Keratinocyte (primary cell): ENCODE data around the gene HYAL4. TPM values are rescaled to one million over a fixed set of nuclear protein-coding genes. Genes with fewer than 3 reads are reported as not detected.
A peak's percentile ranks its signal among the peaks of the same experiment; 100 is the strongest.

Experiments used
- DNase-seq: peaks from one replicate; pipeline ENCODE4 v3.0.0-alpha.2; 2011; ENCODE audit warnings: low read depth, missing footprints, low spot score
- FAIRE-seq: peaks from 2 replicates; lab custom pipeline; 2011; peaks lifted over from hg19 to GRCh38; lab: Jason Lieb, UNC
- H2AFZ ChIP-seq: 2 replicates; pipeline ENCODE4 v1.6.0; 2012; ENCODE audit warnings: low read length, control low read depth, inconsistent platforms; ENCODE audit not compliant: control insufficient read depth
- H3K27ac ChIP-seq: 2 replicates; pipeline ENCODE4 v1.5.1; 2011; ENCODE audit warnings: low read length; ENCODE audit not compliant: control insufficient read depth, insufficient read depth
- H3K27me3 ChIP-seq: 3 replicates; pipeline ENCODE4 v1.6.0; 2011; ENCODE audit warnings: low read length; ENCODE audit not compliant: control insufficient read depth, insufficient read depth; ENCODE audit errors: extremely low read depth
- H3K36me3 ChIP-seq, 2 experiments: 2 replicates in 1 of 2; 3 replicates in 1 of 2; pipeline ENCODE4 v1.5.1; 2011; ENCODE audit warnings: low read length in 2 of 2, mild to moderate bottlenecking in 1 of 2; ENCODE audit not compliant: control insufficient read depth in 2 of 2, insufficient read depth in 2 of 2; ENCODE audit errors: extremely low read depth in 1 of 2
- H3K4me1 ChIP-seq: 3 replicates; pipeline ENCODE4 v1.5.1; 2011; ENCODE audit warnings: low read length; ENCODE audit not compliant: control insufficient read depth, insufficient read depth; ENCODE audit errors: extremely low read depth
- H3K4me2 ChIP-seq: 3 replicates; pipeline ENCODE4 v1.6.0; 2011; ENCODE audit warnings: low read depth, low read length; ENCODE audit not compliant: control insufficient read depth, insufficient read depth; ENCODE audit errors: extremely low read depth
- H3K4me3 ChIP-seq, 3 experiments: fragments of 200-600 bp in 1 of 3; sonication (generic) in 1 of 3; 2 replicates in 2 of 3; 3 replicates in 1 of 3; pipeline ENCODE4 v1.5.1; 2011 to 2016; ENCODE audit warnings: low read length in 3 of 3, mild to moderate bottlenecking in 3 of 3, control low read depth in 2 of 3, inconsistent platforms in 1 of 3, low read depth in 1 of 3, mixed read lengths in 1 of 3, mixed run types in 1 of 3, moderate library complexity in 1 of 3; ENCODE audit not compliant: control insufficient read depth in 2 of 3, insufficient read depth in 2 of 3; ENCODE audit errors: extremely low read depth in 1 of 3
- H3K79me2 ChIP-seq: 2 replicates; pipeline ENCODE4 v1.6.0; 2012; ENCODE audit warnings: low read length; ENCODE audit not compliant: control insufficient read depth, insufficient read depth
- H3K9ac ChIP-seq: 3 replicates; pipeline ENCODE4 v1.6.0; 2011; ENCODE audit warnings: low read length; ENCODE audit not compliant: control insufficient read depth, insufficient read depth; ENCODE audit errors: extremely low read depth
- H3K9me1 ChIP-seq: 3 replicates; pipeline ENCODE4 v1.6.0; 2011; ENCODE audit warnings: low read length; ENCODE audit not compliant: control insufficient read depth, insufficient read depth; ENCODE audit errors: extremely low read depth
- H3K9me3 ChIP-seq: 2 replicates; pipeline ENCODE4 v1.5.1; 2012; ENCODE audit warnings: low read depth, low read length; ENCODE audit not compliant: control insufficient read depth
- H4K20me1 ChIP-seq: 3 replicates; pipeline ENCODE4 v1.6.0; 2011; ENCODE audit warnings: low read length; ENCODE audit not compliant: control insufficient read depth, insufficient read depth; ENCODE audit errors: extremely low read depth
- EZH2 ChIP-seq: IDR thresholded peaks from one replicate; pipeline ENCODE4 v1.6.1; 2012; ENCODE audit warnings: inconsistent platforms, mild to moderate bottlenecking, low read length, moderate library complexity
- dilution Hi-C: fragments of 300-500 bp; cut with MboI; formaldehyde crosslinking; loops from one replicate; pipeline ENCODE4 v1.7.0; 2020; ENCODE audit warnings: low sequenced_read_pairs; ENCODE audit not compliant: extremely low pct_ligation_motif_present
- polyA plus RNA-seq, 5 experiments: library from polyadenylated mRNA; depleted of rRNA in 3 of 5; stranded (reverse) in 3 of 5; stranded (forward) in 1 of 5; unstranded in 1 of 5; fragments of >200 nt; gene quantifications; 1 replicate in 1 of 5; 2 replicates in 3 of 5; 3 replicates in 1 of 5; pipeline versions ENCODE4 v1.2.1 to v1.2.3, GENCODE V29; 2011 to 2012; ENCODE audit warnings: missing spikeins in 2 of 5, low read depth in 1 of 5, low replicate concordance in 1 of 5
- TF ChIP-seq, protein P1 (sequence below), 3 experiments: IDR thresholded peaks in 1 of 3; conservative IDR thresholded peaks in 1 of 3; optimal IDR thresholded peaks in 1 of 3; 2 replicates in 2 of 3; 3 replicates in 1 of 3; pipeline versions ENCODE3 to v1.5.1; 2011; ENCODE audit warnings: low read length in 3 of 3, mild to moderate bottlenecking in 3 of 3, moderate library complexity in 2 of 3, control low read depth in 1 of 3, inconsistent platforms in 1 of 3; ENCODE audit not compliant: insufficient read depth in 2 of 3; ENCODE audit errors: extremely low read depth in 1 of 3

Gene HYAL4
- polyA plus RNA-seq, 1 donor (not counting 4 experiments of a cell fraction or from before 2014, with no cell fraction given), result 0.26 TPM

DNA sequence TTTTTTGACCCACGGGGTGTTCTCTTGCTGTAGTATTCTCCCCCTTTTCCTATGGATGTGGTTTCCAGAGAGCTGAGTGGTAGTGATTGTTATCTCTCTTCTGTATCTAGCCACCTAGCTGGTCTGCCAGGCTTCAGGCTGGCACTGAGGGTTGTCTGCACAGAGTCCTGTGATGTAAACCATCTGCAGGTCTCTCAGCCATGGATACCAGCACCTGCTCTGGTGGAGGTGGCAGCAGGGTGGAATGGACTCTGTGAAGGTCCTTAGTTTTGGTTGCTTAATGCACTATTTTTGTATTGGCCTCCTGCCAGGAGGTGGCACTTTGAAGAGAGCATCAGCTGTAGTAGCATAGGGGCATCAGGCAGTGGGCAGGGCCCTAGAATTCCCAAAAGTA lies 851 bp downstream of the HYAL4 start:
- H3K4me1 ChIP-seq, result peaks cover 20% of the 10 kb centered on the region
- no peak overlapping the region for H3K4me3 ChIP-seq
- no peaks in the 10 kb centered on the region for H4K20me1 ChIP-seq
- DNase-seq (no peak), FAIRE-seq (no peak)
- H3K4me2 ChIP-seq, result peak overlapping the region; percentile 56
- dilution Hi-C loops, result no loop called here
- no peaks in the 10 kb centered on the region for H3K36me3 ChIP-seq
- no peaks in the 10 kb centered on the region for H3K27me3 ChIP-seq
- peak overlapping the region; percentile 52 for H3K27ac ChIP-seq
- H3K79me2 ChIP-seq, result no peaks in the 10 kb centered on the region
- H2AFZ ChIP-seq, result no peak overlapping the region
- no peak for TF ChIP-seq EZH2
- TF ChIP-seq, protein P1, sequence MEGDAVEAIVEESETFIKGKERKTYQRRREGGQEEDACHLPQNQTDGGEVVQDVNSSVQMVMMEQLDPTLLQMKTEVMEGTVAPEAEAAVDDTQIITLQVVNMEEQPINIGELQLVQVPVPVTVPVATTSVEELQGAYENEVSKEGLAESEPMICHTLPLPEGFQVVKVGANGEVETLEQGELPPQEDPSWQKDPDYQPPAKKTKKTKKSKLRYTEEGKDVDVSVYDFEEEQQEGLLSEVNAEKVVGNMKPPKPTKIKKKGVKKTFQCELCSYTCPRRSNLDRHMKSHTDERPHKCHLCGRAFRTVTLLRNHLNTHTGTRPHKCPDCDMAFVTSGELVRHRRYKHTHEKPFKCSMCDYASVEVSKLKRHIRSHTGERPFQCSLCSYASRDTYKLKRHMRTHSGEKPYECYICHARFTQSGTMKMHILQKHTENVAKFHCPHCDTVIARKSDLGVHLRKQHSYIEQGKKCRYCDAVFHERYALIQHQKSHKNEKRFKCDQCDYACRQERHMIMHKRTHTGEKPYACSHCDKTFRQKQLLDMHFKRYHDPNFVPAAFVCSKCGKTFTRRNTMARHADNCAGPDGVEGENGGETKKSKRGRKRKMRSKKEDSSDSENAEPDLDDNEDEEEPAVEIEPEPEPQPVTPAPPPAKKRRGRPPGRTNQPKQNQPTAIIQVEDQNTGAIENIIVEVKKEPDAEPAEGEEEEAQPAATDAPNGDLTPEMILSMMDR (optimal IDR thresholded peaks at IDR 0.05 in 1 of 3, IDR thresholded peaks at IDR 0.05 in 1 of 3, conservative IDR thresholded peaks at IDR 0.05 in 1 of 3; ENCODE audit: extremely low read depth in 1 of 3, insufficient read depth in 2 of 3, low read length in 3 of 3), result no peak
- no peaks in the 10 kb centered on the region for H3K9me3 ChIP-seq
- no peak overlapping the region for H3K9ac ChIP-seq
- H3K9me1 ChIP-seq, result no peaks in the 10 kb centered on the region

DNA sequence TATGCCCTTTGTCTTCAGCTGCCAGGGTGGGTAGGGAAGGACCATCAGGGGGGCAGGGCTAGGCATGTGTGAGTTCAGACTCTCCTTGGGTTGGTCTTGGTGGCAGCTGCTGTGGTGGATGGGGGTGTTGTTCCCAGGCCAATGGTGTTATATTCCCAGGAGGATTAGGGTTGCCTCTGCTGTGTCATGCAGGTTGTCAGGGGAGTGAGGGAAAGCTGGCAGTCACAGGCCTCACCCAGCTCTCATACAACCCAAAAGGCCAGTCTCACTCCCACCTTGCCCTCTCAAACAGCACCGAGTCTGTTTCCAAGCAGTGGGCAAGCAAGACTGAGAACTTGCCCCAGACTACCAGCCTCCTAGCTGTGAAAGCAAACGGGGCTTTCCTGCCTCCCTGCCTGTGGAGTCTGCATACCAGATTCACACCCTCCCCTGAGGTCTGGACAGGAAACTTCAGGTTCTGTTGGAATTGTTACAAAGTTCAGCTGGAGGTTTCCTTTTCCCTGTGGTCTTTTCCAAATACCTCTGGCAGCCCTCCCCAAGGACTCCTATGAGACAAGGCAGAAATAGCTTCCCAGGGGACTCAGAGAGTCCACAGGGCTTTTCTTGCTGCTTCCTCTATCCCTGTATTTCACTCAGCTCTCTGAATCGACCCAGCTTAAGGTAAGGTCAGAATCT lies 1.4 kb downstream of the HYAL4 start:
- H3K36me3 ChIP-seq, result no peaks in the 10 kb centered on the region
- H3K4me1 ChIP-seq, result peaks cover 20% of the 10 kb centered on the region
- H3K27ac ChIP-seq, result peak overlapping the region; percentile 52
- no peaks in the 10 kb centered on the region for H3K9me3 ChIP-seq
- no peaks in the 10 kb centered on the region for H3K79me2 ChIP-seq
- DNase-seq, result no peak
- H3K4me2 ChIP-seq, result peak overlapping the region; percentile 56
- H4K20me1 ChIP-seq, result no peaks in the 10 kb centered on the region
- dilution Hi-C loops, result no loop called here
- no peak overlapping the region for H3K4me3 ChIP-seq
- H3K9ac ChIP-seq, result peak overlapping the region; percentile 33
- TF ChIP-seq EZH2, result no peak
- TF ChIP-seq, protein P1 (optimal IDR thresholded peaks at IDR 0.05 in 1 of 3, IDR thresholded peaks at IDR 0.05 in 1 of 3, conservative IDR thresholded peaks at IDR 0.05 in 1 of 3; ENCODE audit: extremely low read depth in 1 of 3, insufficient read depth in 2 of 3, low read length in 3 of 3), result no peak
- H2AFZ ChIP-seq, result peak overlapping the region; percentile 94
- peak; percentile 81 for FAIRE-seq
- no peaks in the 10 kb centered on the region for H3K27me3 ChIP-seq
- H3K9me1 ChIP-seq, result no peaks in the 10 kb centered on the region
